Fibroblast of lung (primary cell): ENCODE measurements around the gene TBC1D2B. TPM values are rescaled to one million over a fixed set of nuclear protein-coding genes. Genes with fewer than 3 reads are reported as not detected.

Source experiments
- DNase-seq, 2 donors: peaks; one replicate each; pipeline versions ENCODE4 v3.0.0 to v3.0.0-alpha.2; 2010; ENCODE audit warnings: low read depth in 2 of 2
- H2AFZ ChIP-seq: 2 replicates; pipeline ENCODE4 v1.5.1; 2012; ENCODE audit warnings: low read length, control low read depth, inconsistent platforms
- H3K27ac ChIP-seq: 2 replicates; pipeline ENCODE4 v1.5.1; 2011; ENCODE audit warnings: low read length, control low read depth; ENCODE audit not compliant: insufficient read depth
- H3K27me3 ChIP-seq: 2 replicates; pipeline ENCODE4 v1.5.1; 2011; ENCODE audit warnings: mild to moderate bottlenecking, low read length; ENCODE audit not compliant: control insufficient read depth, insufficient read depth
- H3K36me3 ChIP-seq: 2 replicates; pipeline ENCODE4 v1.5.1; 2011; ENCODE audit warnings: low read length; ENCODE audit not compliant: control insufficient read depth, insufficient read depth
- H3K4me1 ChIP-seq: 2 replicates; pipeline ENCODE4 v1.5.1; 2011; ENCODE audit warnings: low read length; ENCODE audit not compliant: control insufficient read depth, insufficient read depth; ENCODE audit errors: extremely low read depth
- H3K4me2 ChIP-seq: 2 replicates; pipeline ENCODE4 v1.5.1; 2011; ENCODE audit warnings: low read length, control low read depth; ENCODE audit not compliant: insufficient read depth; ENCODE audit errors: extremely low read depth
- H3K4me3 ChIP-seq, 4 experiments: fragments of 200-600 bp in 1 of 4; sonication (generic) in 1 of 4; replicated peaks in 1 of 4; 2 replicates each; pipeline ENCODE4 v1.5.1; 2011 to 2016; ENCODE audit warnings: low read length in 4 of 4, low read depth in 3 of 4, mild to moderate bottlenecking in 3 of 4, control low read depth in 2 of 4, inconsistent platforms in 1 of 4, mixed read lengths in 1 of 4; ENCODE audit not compliant: insufficient read depth in 1 of 4; ENCODE audit errors: control extremely low read depth in 1 of 4
- H3K79me2 ChIP-seq: 2 replicates; pipeline ENCODE4 v1.5.1; 2012; ENCODE audit warnings: mild to moderate bottlenecking, low read length, inconsistent platforms; ENCODE audit not compliant: control insufficient read depth, insufficient read depth
- H3K9ac ChIP-seq: 2 replicates; pipeline ENCODE4 v1.5.1; 2011; ENCODE audit warnings: mild to moderate bottlenecking, low read length, control low read depth; ENCODE audit not compliant: insufficient read depth
- H3K9me3 ChIP-seq: 2 replicates; pipeline ENCODE4 v1.5.1; 2012; ENCODE audit warnings: low read depth, low read length; ENCODE audit not compliant: control insufficient read depth, insufficient read depth
- H4K20me1 ChIP-seq: 2 replicates; pipeline ENCODE4 v1.5.1; 2011; ENCODE audit warnings: low read length; ENCODE audit not compliant: control insufficient read depth, insufficient read depth; ENCODE audit errors: extremely low read depth
- CTCF ChIP-seq, 2 donors: IDR thresholded peaks in 1 of 2; conservative IDR thresholded peaks in 1 of 2; 1 replicate in 1 of 2; 2 replicates in 1 of 2; pipeline ENCODE4 v1.5.1; 2011 to 2012; ENCODE audit warnings: low read length in 2 of 2, control low read depth in 1 of 2, inconsistent platforms in 1 of 2, low read depth in 1 of 2, mild to moderate bottlenecking in 1 of 2
- EZH2 ChIP-seq: IDR thresholded peaks from 2 replicates; pipeline ENCODE4 v1.5.1; 2012; ENCODE audit warnings: low read length, control low read depth, mild to moderate bottlenecking; ENCODE audit errors: missing control alignments
- polyA plus RNA-seq, 2 donors: library from polyadenylated mRNA; depleted of rRNA in 1 of 2; stranded (reverse) in 1 of 2; unstranded in 1 of 2; fragments of >200 nt; gene quantifications; 2 replicates each; pipeline ENCODE4 v1.2.1, GENCODE V29; 2011 to 2012; ENCODE audit warnings: missing spikeins in 1 of 2
- total RNA-seq: library from RNA; depleted of rRNA; stranded (reverse); fragments of >200 nt; gene quantifications from 2 replicates; pipeline ENCODE4 v1.2.1, GENCODE V29; 2014

The TBC1D2B gene
- total and polyA plus RNA-seq, 2 donors (not counting 1 experiment from before 2014, with no cell fraction given), result 49.4 to 73.3 TPM

- H3K9me3 ChIP-seq, result no peaks in the 10 kb centered on the region
- H3K4me2 ChIP-seq, result no peak overlapping the region
- H3K79me2 ChIP-seq, result no peaks in the 10 kb centered on the region
- no peak overlapping the region for H2AFZ ChIP-seq
- no peak overlapping the region for H3K9ac ChIP-seq
- no peak overlapping the region for H3K27ac ChIP-seq
- no peak overlapping the region for H3K4me3 ChIP-seq
- DNase-seq, result no peak
- H4K20me1 ChIP-seq, result no peaks in the 10 kb centered on the region
- no peaks in the 10 kb centered on the region for H3K27me3 ChIP-seq
- H3K36me3 ChIP-seq, result no peaks in the 10 kb centered on the region
- no peaks in the 10 kb centered on the region for H3K4me1 ChIP-seq
- TF ChIP-seq EZH2 (no peak), CTCF (conservative IDR thresholded peaks at IDR 0.05 in 1 of 2, IDR thresholded peaks at IDR 0.05 in 1 of 2; ENCODE audit: low read depth in 1 of 2, low read length in 2 of 2) (no peak)
Measured at GRCh38 chr15:78082743-78083110, 5.2 kb upstream of the TBC1D2B start.

- Histone ChIP-seq H3K9me3 (no peaks in the 10 kb centered on the region), H3K4me1 (no peaks in the 10 kb centered on the region), H3K27ac (no peak overlapping the region), H3K36me3 (no peaks in the 10 kb centered on the region), H2AFZ (no peak overlapping the region), H3K4me2 (no peak overlapping the region), H3K27me3 (no peaks in the 10 kb centered on the region), H3K4me3 (no peak overlapping the region), H3K9ac (no peak overlapping the region), H3K79me2 (peaks cover under 1% of the 10 kb centered on the region), H4K20me1 (no peaks in the 10 kb centered on the region)
- TF ChIP-seq EZH2, result no peak
- TF ChIP-seq CTCF (conservative IDR thresholded peaks at IDR 0.05 in 1 of 2, IDR thresholded peaks at IDR 0.05 in 1 of 2; ENCODE audit: low read depth in 1 of 2, low read length in 2 of 2), result no peak
- DNase-seq, result no peak
Measured at GRCh38 chr15:78082106-78082742, 4.7 kb upstream of the TBC1D2B start.

GRCh38 chr15:78080088-78080460 lies 2.6 kb upstream of the TBC1D2B start:
- Histone ChIP-seq H3K9me3 (no peaks in the 10 kb centered on the region), H4K20me1 (no peaks in the 10 kb centered on the region), H3K36me3 (no peaks in the 10 kb centered on the region), H3K4me3 (no peak overlapping the region), H3K9ac (no peak overlapping the region), H3K27ac (no peak overlapping the region), H3K4me1 (peaks cover 3% of the 10 kb centered on the region), H3K79me2 (peaks cover 15% of the 10 kb centered on the region), H3K27me3 (no peaks in the 10 kb centered on the region), H2AFZ (no peak overlapping the region), H3K4me2 (no peak overlapping the region)
- DNase-seq, result no peak
- TF ChIP-seq CTCF (conservative IDR thresholded peaks at IDR 0.05 in 1 of 2, IDR thresholded peaks at IDR 0.05 in 1 of 2; ENCODE audit: low read depth in 1 of 2, low read length in 2 of 2) (no peak), EZH2 (no peak)
